ENCODE results near the gene FARS2.

DNA sequence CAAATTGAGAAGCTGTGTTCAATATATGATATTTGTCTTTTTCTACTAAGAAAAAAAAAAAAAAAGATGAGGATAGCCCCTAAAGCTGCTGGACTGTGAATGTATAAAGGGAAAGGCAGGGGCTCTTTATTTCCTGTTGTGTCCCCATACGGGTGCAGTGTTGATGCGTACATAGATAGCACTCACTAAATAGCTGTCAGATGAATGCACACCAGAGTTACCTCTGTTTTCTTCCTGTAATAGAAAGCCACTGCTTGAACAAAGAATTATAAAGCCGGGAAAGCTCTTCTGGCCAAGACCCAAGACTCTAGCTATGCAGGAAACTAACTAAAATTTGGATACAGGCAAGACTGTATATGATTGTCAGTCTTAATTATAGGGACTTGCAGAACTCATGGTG, 260.0 kb downstream of the FARS2 start:
- no peak for TF ChIP-seq FOXA1 (IDR thresholded peaks at IDR 0.05)
- no peak for TF ChIP-seq ZNF384 (IDR thresholded peaks at IDR 0.05)
- TF ChIP-seq ELF4 (IDR thresholded peaks at IDR 0.05): no peak
- no peak for TF ChIP-seq SP1 (IDR thresholded peaks at IDR 0.05)
- no peak for TF ChIP-seq ARNT (IDR thresholded peaks at IDR 0.05)
- TF ChIP-seq BHLHE40 (IDR thresholded peaks at IDR 0.05; ENCODE audit: borderline replicate concordance): no peak
- TF ChIP-seq FOXM1 (IDR thresholded peaks at IDR 0.05; ENCODE audit: borderline replicate concordance): no peak
- TF ChIP-seq SUZ12 (IDR thresholded peaks at IDR 0.05): no peak
- no peak for TF ChIP-seq L3MBTL2 (conservative IDR thresholded peaks at IDR 0.05)
- TF ChIP-seq NFRKB (IDR thresholded peaks at IDR 0.05): no peak
- TF ChIP-seq FOXK2 (IDR thresholded peaks at IDR 0.05): no peak
- no peak for TF ChIP-seq CTBP1 (IDR thresholded peaks at IDR 0.05; ENCODE audit: borderline replicate concordance)
- no peak for TF ChIP-seq TARDBP (IDR thresholded peaks at IDR 0.05)
- TF ChIP-seq HDGF (IDR thresholded peaks at IDR 0.05; ENCODE audit: borderline replicate concordance): no peak
